K562 treated with DMSO at 1 percent for 12 hours (cell line): Measurements from ENCODE around the gene PRSS53. TPM values are rescaled to one million over a fixed set of nuclear protein-coding genes. Genes with fewer than 3 reads are reported as not detected.

Source experiments
- total RNA-seq: library from RNA; unstranded; fragments of 300-600 nt; gene quantifications from 2 replicates; pipeline ENCODE4 v1.2.3, GENCODE V29; 2022; ENCODE audit not compliant: insufficient read depth

Gene PRSS53
- 0.90 and 4.8 TPM in 2 replicates for total RNA-seq

DNA sequence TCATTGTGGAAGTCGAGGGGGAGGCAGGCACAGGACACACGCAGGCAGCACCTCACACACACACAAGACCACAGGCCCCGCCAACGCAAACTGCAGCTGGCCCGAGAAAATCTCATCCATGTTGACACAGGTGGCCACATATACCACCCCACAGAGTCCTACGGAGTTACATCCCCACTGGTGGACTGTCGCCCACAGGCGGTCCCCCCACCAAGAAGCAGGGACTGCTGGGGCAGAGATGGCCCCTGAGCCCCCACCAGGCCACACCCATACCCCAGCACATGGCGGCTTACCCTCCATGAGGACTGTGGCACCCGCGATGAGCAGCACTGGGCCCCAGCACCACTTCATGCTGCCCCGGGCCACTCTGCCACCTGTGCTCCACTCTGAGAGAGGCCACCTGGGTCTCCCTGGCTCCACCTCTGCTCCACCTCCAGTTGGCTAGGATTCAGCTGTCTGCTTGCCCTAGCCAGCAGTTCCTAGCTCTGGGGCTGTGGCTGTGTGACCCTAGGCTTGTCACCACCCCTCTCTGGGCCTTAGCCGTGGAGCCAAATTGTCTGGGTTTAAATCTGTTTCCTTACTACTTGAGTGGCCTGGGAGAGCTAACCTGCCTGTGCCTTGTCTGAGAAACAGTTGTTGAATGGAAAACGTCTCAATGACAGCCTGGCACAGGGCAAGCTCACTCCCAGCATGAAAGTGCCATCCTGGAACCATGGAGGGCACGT, at the start of gene PRSS53:
PRSS53 (minus strand) TSS at position 485 of the 725 bp plus-strand sequence; CDS start at position 351, 134 bp downstream.

DNA sequence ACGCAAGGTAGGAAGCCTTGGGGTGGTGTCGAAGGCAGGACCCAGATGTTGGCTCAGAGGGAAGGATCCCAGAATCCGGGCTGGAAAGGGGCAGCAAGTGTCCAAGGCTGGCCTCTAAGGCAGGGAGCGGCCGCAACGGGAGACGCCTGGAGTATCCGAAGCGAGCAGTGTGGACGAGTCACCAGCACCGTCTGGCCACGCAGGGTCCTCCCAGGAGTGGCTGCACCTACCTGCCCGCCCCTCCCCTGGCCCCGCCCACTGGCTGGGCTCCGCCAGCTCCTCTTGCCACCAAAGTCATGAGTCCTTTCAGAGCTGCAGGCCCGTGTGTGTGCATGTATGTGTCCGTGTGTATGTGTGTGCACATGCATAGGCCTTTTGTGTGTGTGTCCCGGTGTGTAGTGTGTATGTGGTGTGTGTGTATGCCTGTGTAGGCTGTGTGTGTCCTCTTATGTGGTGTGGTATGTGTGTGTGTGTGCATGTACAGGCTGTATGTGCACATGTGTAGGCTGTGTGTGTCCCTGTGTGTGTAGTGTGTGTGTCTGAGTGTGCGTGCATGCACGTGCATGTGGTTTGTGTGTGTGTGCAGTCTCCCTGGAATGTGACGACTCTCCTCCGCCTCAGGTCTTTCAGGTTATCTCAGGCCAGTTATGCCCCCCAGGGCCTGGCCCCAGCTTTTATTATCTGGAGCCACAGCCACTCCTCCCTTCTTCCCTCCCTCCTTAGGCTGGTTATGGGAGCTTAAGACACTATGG, 47.0 kb upstream of the PRSS53 start, which contains the start of gene PRSS8:
PRSS8 (minus strand) TSS at position 193 of the 752 bp plus-strand sequence. CDS start 229 bp downstream, outside the sequence.

DNA sequence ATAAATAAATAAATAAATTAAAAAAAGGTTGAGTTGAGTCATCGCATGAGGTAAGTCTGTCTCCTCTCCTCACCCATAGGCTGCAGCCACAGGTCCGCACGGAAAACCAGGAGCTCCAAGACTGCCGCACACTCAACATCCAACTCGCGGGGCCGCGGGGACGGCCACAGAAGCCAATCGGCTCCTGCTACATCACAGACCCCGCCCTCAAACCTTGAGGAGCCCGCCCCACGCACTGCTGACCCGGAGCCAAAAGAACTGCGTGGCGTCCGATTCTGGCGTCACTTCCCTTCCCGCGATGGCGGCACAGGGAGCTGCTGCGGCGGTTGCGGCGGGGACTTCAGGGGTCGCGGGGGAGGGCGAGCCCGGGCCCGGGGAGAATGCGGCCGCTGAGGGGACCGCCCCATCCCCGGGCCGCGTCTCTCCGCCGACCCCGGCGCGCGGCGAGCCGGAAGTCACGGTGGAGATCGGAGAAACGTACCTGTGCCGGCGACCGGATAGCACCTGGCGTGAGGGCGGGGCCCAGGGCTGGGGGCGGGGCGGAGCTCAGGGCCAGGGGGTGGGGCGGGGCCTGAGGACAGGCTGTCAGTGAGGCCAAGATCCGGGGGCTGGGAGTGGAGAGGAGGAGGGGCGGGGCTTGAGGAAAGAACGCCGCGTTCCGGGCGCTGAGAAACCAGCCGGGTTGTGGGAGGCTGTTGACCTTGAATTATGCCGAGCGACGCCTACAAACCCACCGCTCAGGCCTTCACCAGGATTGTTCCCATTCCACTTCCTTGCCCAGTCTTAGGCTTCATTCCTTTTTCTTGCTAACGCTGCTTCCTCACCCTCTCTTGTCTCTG, 28.9 kb upstream of the PRSS53 start, which contains the start of gene KAT8:
KAT8 (plus strand) TSS at position 281 of the 839 bp plus-strand sequence; CDS start at position 299, 18 bp downstream.

DNA sequence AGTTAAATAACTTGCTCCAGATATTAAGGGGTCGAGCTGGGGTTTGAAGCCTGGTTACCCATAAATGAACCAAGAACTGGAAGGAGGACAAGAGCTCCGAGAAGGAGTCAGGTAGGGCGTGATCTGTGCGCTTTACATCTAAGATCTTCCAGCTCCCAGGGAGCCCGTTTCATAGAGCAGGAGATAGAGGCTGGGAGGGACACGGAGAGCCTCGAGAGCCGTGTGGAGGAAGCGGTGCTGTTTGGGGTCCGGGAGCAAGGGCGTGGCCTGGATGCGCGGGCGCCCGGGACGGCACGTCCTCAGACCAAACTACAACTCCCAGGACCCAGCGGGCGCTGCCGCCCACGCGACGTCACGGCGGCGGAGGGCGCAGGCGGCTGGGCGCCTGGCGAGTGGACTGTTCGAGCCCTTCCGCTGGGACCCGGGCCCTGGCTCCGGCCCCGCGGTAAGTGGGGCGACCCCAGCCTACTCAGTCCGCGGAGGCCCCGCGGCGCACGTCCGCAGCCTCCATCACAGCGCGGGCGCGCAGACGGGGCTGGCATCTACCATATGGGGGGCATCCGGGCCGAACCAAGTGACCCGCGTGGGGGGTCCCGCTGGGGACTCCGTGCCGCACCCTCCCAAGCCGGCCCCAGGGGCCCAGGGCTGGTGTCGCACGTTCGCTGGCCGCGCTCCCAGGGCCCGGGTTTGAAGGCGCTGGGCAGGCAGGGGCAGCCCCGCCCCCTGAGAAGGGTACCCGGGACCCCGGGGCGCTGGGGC, 19.5 kb upstream of the PRSS53 start, which contains the start of gene BCKDK:
BCKDK (plus strand) TSS at position 352 of the 759 bp plus-strand sequence. CDS start 838 bp downstream, outside the sequence.

DNA sequence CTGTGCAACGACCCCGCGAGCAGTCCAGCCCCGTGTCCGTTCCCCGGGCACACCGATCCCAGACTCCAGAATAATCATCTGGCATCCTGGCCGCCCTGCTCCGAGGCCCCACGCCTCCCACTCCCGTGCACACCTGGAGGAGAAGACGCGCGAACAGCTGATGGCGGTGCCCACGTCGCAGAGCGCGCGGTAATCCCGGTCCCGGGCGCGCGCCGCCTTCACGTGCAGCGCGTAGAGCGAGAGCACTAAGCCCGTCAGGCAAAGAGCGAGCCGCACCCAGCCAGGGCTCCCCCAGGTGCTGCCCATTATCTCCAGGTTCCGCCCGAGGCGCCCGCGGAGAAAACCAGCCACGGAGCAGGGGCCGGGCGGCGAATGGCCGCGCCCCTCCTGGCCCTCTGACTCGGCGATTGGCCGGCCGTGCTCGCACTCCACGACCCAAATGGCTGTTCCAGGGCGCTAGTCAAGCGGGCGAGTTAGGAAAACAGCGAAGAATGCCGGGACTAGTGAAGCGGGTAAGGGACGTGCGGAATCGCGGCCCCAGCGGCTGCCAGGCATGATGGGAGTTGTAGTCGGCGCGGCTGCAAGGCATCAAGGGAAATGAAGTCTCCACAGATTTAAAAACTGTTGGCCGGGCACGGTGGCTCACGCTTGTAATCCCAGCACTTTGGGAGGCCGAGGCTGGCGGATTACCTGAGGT, 5.8 kb upstream of the PRSS53 start, which contains the start of gene VKORC1:
VKORC1 (minus strand) TSS at position 374 of the 697 bp plus-strand sequence; CDS start at position 306, 68 bp downstream.

DNA sequence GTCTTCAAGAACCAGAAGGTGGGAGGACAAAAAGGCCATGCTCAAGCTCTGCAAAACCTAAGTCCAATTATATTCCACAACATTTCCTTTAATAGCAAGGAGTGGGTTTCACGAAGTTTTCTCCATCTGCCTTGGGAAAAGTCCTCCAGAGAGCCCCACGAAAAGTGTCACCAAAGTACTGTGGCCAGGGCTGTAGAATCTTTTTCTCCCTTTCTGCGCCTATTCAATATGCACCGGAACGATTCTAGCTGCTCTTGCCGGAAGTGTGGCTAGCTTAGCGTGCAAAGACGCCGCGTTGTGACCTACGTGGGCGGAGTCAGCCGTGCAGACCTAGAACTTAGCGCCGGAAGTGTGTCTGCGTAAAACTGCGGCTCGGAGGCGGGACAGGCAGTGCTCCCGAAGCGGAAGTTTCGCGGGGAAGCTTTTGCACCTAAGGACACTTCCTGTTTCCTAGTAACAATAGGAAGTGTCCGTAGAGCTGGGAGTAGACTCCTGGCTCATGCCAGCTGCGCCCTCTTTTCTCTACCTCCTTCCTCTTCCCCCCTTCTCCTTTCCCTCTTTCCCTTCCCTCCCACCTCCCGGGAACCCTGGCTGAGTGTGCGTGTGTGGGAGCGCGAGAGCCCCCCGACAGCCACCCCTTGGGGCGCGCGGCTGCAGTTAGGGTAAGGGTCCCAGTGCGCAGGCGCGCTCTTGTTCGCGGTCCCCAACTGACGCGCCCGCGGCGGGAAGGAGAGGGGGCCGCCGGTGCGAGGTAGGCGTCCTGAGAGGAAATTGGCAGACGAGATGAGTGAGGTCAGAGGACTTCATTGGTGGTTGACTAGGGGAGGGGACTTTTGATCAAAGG, 14.6 kb downstream of the PRSS53 start, which contains the start of the genes ZNF646 and ZNF668:
ZNF646 (plus strand) TSS at position 453 of the 844 bp plus-strand sequence. CDS start 1,903 bp downstream, outside the sequence.
ZNF668 (minus strand) TSS at position 271 of the 844 bp plus-strand sequence. CDS start 9,781 bp downstream, outside the sequence.

Other genes starting within 250 kb of the PRSS53 start
- 34.7 and 37.0 TPM in 2 replicates for gene BCL7C, start 194.9 kb downstream of the PRSS53 start, total RNA-seq
- 2.3 and 4.4 TPM in 2 replicates for gene CTF1, start 192.3 kb downstream of the PRSS53 start, total RNA-seq
- 16.7 and 23.8 TPM in 2 replicates for gene FBXL19, start 165.4 kb downstream of the PRSS53 start, total RNA-seq
- 60.2 and 70.0 TPM in 2 replicates for gene ORAI3, start 139.9 kb downstream of the PRSS53 start, total RNA-seq
- 9.2 and 21.8 TPM in 2 replicates for gene SETD1A, start 131.2 kb downstream of the PRSS53 start, total RNA-seq
- 35.2 and 36.1 TPM in 2 replicates for gene HSD3B7, start 103.7 kb downstream of the PRSS53 start, total RNA-seq
- 0.32 and 0.64 TPM in 2 replicates for gene STX1B, start 78.3 kb downstream of the PRSS53 start, total RNA-seq
- 34.6 and 51.0 TPM in 2 replicates for gene STX4, start 55.4 kb downstream of the PRSS53 start, total RNA-seq
- gene ZNF668, start 14.7 kb downstream of the PRSS53 start, total RNA-seq, result 11.3 and 15.1 TPM in 2 replicates
- gene ZNF646, start 14.5 kb downstream of the PRSS53 start, total RNA-seq, result 4.9 and 20.4 TPM in 2 replicates
- 174 and 195 TPM in 2 replicates for gene VKORC1, start 5.9 kb upstream of the PRSS53 start, total RNA-seq
- gene BCKDK, start 19.4 kb upstream of the PRSS53 start, total RNA-seq, result 33.9 and 40.7 TPM in 2 replicates
- 63.8 and 95.3 TPM in 2 replicates for gene KAT8, start 28.7 kb upstream of the PRSS53 start, total RNA-seq
- gene PRSS8, start 46.8 kb upstream of the PRSS53 start, total RNA-seq, result 53.9 and 61.4 TPM in 2 replicates
- gene PRSS36, start 61.1 kb upstream of the PRSS53 start, total RNA-seq, result 1.3 and 3.2 TPM in 2 replicates
- 164 and 238 TPM in 2 replicates for gene FUS, start 91.2 kb upstream of the PRSS53 start, total RNA-seq
- 66.1 and 82.3 TPM in 2 replicates for gene PYCARD, start 113.8 kb upstream of the PRSS53 start, total RNA-seq
- gene TRIM72, start 125.2 kb upstream of the PRSS53 start, total RNA-seq, result not detected in 2 replicates
- gene PYDC1, start 128.2 kb upstream of the PRSS53 start, total RNA-seq, result not detected in 2 replicates
- 1.9 and 5.0 TPM in 2 replicates for gene ITGAM, start 171.0 kb upstream of the PRSS53 start, total RNA-seq